Erythroblast (primary cell): Measurements from ENCODE around the gene ETV5.

Source experiments
- GATA1 ChIP-seq: IDR thresholded peaks from 2 replicates; pipeline ENCODE4 v1.6.1; 2011; ENCODE audit warnings: low read depth, mild to moderate bottlenecking, control low read depth, low read length, moderate library complexity
- POLR2A ChIP-seq: IDR thresholded peaks from 2 replicates; pipeline ENCODE4 v1.6.1; 2011; ENCODE audit warnings: mild to moderate bottlenecking, low read length

- TF ChIP-seq POLR2A, result no peak
- no peak for TF ChIP-seq GATA1
Measured at GRCh38 chr3:186124592-186124991, 15.7 kb upstream of the ETV5 start.
